Measurements from ENCODE around the gene RHEB. TPM values are rescaled to one million over a fixed set of nuclear protein-coding genes. Genes with fewer than 3 reads are reported as not detected.

RHEB gene
- total and polyA plus RNA-seq, 8 donors, result 28.6 to 65.9 (median 35.8) TPM

GRCh38 chr7:151440799-151441445, 78.8 kb downstream of the RHEB start:
- H3K4me1 ChIP-seq, result no peaks in the 10 kb centered on the region
- DNase-seq (peak in 1 of 6 donors; percentile 24), FAIRE-seq (no peak), ATAC-seq (peak in 2 of 4 donors; percentile 25 to 30)
- no peak overlapping the region for H3K27ac ChIP-seq
- no peaks in the 10 kb centered on the region for H3K9me3 ChIP-seq
- TF ChIP-seq, protein P1, sequence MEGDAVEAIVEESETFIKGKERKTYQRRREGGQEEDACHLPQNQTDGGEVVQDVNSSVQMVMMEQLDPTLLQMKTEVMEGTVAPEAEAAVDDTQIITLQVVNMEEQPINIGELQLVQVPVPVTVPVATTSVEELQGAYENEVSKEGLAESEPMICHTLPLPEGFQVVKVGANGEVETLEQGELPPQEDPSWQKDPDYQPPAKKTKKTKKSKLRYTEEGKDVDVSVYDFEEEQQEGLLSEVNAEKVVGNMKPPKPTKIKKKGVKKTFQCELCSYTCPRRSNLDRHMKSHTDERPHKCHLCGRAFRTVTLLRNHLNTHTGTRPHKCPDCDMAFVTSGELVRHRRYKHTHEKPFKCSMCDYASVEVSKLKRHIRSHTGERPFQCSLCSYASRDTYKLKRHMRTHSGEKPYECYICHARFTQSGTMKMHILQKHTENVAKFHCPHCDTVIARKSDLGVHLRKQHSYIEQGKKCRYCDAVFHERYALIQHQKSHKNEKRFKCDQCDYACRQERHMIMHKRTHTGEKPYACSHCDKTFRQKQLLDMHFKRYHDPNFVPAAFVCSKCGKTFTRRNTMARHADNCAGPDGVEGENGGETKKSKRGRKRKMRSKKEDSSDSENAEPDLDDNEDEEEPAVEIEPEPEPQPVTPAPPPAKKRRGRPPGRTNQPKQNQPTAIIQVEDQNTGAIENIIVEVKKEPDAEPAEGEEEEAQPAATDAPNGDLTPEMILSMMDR (IDR thresholded peaks at IDR 0.05), result no peak
- no peaks in the 10 kb centered on the region for H3K36me3 ChIP-seq
- intact Hi-C loops (cut with DNase I), result no loop called here
- WGBS, 2 donors, result 61 to 66% methylated on average over 10 of the region's 10 CpGs
- H3K4me3 ChIP-seq, result no peak overlapping the region
- peaks cover 0 to 7% (median 0%) of the 10 kb centered on the region in 4 donors for H3K27me3 ChIP-seq

GRCh38 chr7:151439855-151440798, 79.6 kb downstream of the RHEB start, which contains the start of gene CRYGN:
CRYGN (minus strand) TSS chr7:151440141; CDS start chr7:151439917, 224 bp downstream.
- TF ChIP-seq, protein P1 (IDR thresholded peaks at IDR 0.05), result no peak
- 22 to 26% methylated on average over 45 to 51 of the region's 51 CpGs for WGBS, 2 donors
- ATAC-seq, result peak in 3 of 4 donors; percentile 19 to 26 (median 20)
- Histone ChIP-seq H3K4me1 (no peaks in the 10 kb centered on the region), H3K27me3 (peaks cover 0 to 7% (median 0%) of the 10 kb centered on the region in 4 donors), H3K4me3 (peak within 1 kb of the TSS in 2 of 4 donors; percentile 3 to 24), H3K9me3 (no peaks in the 10 kb centered on the region), H3K27ac (no peak within 1 kb of the TSS), H3K36me3 (no peaks in the 10 kb centered on the region)
- peak in 2 of 6 donors; percentile 56 to 60 for DNase-seq
- intact Hi-C loops (cut with DNase I), result no loop called here
- FAIRE-seq, result no peak

DNA sequence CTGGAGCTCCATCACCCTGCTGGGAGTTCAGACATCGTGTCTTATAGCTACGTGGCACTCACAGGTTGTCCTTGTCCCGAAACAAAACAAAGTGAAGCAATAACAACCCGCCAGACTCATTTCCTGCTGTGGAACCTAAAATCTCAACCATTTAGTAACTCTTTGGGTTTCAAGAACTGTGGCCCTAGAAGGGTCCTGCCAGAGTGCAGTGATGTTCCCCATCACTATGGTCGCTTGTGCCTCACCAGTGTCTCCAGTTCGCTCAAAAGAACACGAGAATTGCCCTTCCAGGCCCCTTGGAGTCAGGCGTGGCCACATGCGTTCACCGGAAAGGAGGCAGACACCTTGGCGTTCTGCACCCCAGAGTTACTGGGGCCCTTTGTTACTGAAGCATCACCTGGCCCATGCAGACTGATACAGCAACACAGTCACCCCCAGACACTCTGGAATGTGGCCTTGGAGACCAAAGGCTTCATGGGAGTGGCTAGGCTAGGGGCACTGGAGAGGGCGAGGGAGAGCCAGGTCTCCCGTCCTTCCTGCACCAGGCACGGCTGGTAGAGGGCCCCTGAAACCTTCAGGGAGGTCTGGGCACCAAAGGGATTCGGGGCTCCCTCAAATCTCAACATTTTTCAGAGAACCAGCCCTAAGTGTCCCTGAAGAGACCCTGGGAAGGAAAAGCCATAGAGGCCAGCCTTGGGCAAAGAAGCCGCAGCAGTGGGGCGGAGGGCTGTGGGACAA, 80.7 kb downstream of the RHEB start:
- FAIRE-seq, result no peak
- Histone ChIP-seq H3K4me1 (no peaks in the 10 kb centered on the region), H3K27me3 (peaks cover 0 to 7% (median 0%) of the 10 kb centered on the region in 4 donors), H3K36me3 (no peaks in the 10 kb centered on the region), H3K4me3 (no peak overlapping the region), H3K27ac (no peak overlapping the region), H3K9me3 (no peaks in the 10 kb centered on the region)
- TF ChIP-seq, protein P1 (IDR thresholded peaks at IDR 0.05), result no peak
- intact Hi-C loops (cut with DNase I), result no loop called here
- peak in 1 of 6 donors; percentile 15 for DNase-seq
- 86 to 91% methylated on average over 17 of the region's 17 CpGs for WGBS, 2 donors
- ATAC-seq, result no peak

GRCh38 chr7:151437866-151438516, 81.7 kb downstream of the RHEB start:
- FAIRE-seq (no peak), ATAC-seq (no peak), DNase-seq (peak in 1 of 6 donors; percentile 41)
- Histone ChIP-seq H3K27ac (no peak overlapping the region), H3K27me3 (peaks cover 0 to 7% (median 0%) of the 10 kb centered on the region in 4 donors), H3K9me3 (no peaks in the 10 kb centered on the region), H3K4me3 (no peak overlapping the region), H3K36me3 (no peaks in the 10 kb centered on the region), H3K4me1 (no peaks in the 10 kb centered on the region)
- 86 to 90% methylated on average over 23 of the region's 23 CpGs for WGBS, 2 donors
- TF ChIP-seq, protein P1 (IDR thresholded peaks at IDR 0.05), result no peak
- intact Hi-C loops (cut with DNase I), result no loop called here

Data from pancreas (tissue), 10 donors.